Femur (tissue), 1 donor: ENCODE results near the gene CD302.
"Not testable (repeated sequence)": the region's sequence is repeated elsewhere in the genome, so short reads cannot be mapped to it uniquely, and the experiment has no call there.

Experiments used
- DNase-seq: peaks from one replicate; pipeline ENCODE4 v3.0.0-alpha.2; 2017

Gene CD302

GRCh38 chr2:159797543-159798375, at the start of gene CD302:
TSS of gene CD302 (minus strand) at chr2:159798208. CDS start at chr2:159798198, 10 bp downstream.
- DNase-seq: peak; percentile 82

- DNase-seq: no peak
Observed at GRCh38 chr2:159846564-159846963, 48.6 kb upstream of the CD302 start.

GRCh38 chr2:159840616-159841015, 42.6 kb upstream of the CD302 start:
- DNase-seq: no peak

- DNase-seq: no peak
Observed at GRCh38 chr2:159832858-159833257, 34.9 kb upstream of the CD302 start.

GRCh38 chr2:159832026-159832425, 34.0 kb upstream of the CD302 start:
- no peak for DNase-seq

- DNase-seq: no peak
Observed at GRCh38 chr2:159829376-159829775, 31.4 kb upstream of the CD302 start.

GRCh38 chr2:159828738-159829137, 30.7 kb upstream of the CD302 start:
- DNase-seq: no peak

GRCh38 chr2:159822478-159822833, 24.4 kb upstream of the CD302 start:
- not testable (repeated sequence) for DNase-seq

GRCh38 chr2:159821775-159822477, 23.9 kb upstream of the CD302 start:
- not testable (repeated sequence) for DNase-seq

GRCh38 chr2:159818940-159819339, 20.9 kb upstream of the CD302 start:
- no peak for DNase-seq

- no peak for DNase-seq
Observed at GRCh38 chr2:159817283-159817682, 19.3 kb upstream of the CD302 start.

- no peak for DNase-seq
Observed at GRCh38 chr2:159811232-159811631, 13.2 kb upstream of the CD302 start.

GRCh38 chr2:159808032-159808425, 10.0 kb upstream of the CD302 start:
- no peak for DNase-seq

GRCh38 chr2:159807183-159808031, 9.4 kb upstream of the CD302 start:
- no peak for DNase-seq

GRCh38 chr2:159804941-159805340, 6.9 kb upstream of the CD302 start:
- DNase-seq: no peak

- DNase-seq: no peak
Observed at GRCh38 chr2:159803235-159803962, 5.4 kb upstream of the CD302 start.

- DNase-seq: no peak
Observed at GRCh38 chr2:159802673-159803072, 4.7 kb upstream of the CD302 start.

- no peak for DNase-seq
Observed at GRCh38 chr2:159799833-159800232, 1.8 kb upstream of the CD302 start.

GRCh38 chr2:159798376-159798725, 343 bp upstream of the CD302 start:
- DNase-seq: no peak

- DNase-seq: no peak
Observed at GRCh38 chr2:159797225-159797542, 824 bp downstream of the CD302 start.

GRCh38 chr2:159795841-159796690, 1.9 kb downstream of the CD302 start:
- no peak for DNase-seq

- no peak for DNase-seq
Observed at GRCh38 chr2:159793326-159793725, 4.7 kb downstream of the CD302 start.
